WTC11 (cell line): ENCODE results near the gene STARD7.

Experiments used
- CTCF ChIP-seq: fragments of 200-600 bp; IDR thresholded peaks from 2 replicates; pipeline ENCODE4 v1.8.0; 2022; ENCODE audit warnings: antibody characterized with exemption
- FOXP1 ChIP-seq: sonication (generic); formaldehyde crosslinking; IDR thresholded peaks from 2 replicates; pipeline ENCODE4 v1.8.0; 2022; ENCODE audit warnings: missing genetic modification reagents, mild to moderate bottlenecking, moderate library complexity, borderline replicate concordance
- NR2C2 ChIP-seq: sonication (generic); formaldehyde crosslinking; IDR thresholded peaks from 2 replicates; pipeline ENCODE4 v1.8.0; 2022; ENCODE audit warnings: mild to moderate bottlenecking, missing genetic modification reagents
- SMAD3 ChIP-seq: sonication (generic); formaldehyde crosslinking; IDR thresholded peaks from 2 replicates; pipeline ENCODE4 v1.8.0; 2022; ENCODE audit warnings: missing genetic modification reagents, mild to moderate bottlenecking, borderline replicate concordance

GRCh38 chr2:96154506-96155380, 53.9 kb downstream of the STARD7 start:
- TF ChIP-seq CTCF (no peak), SMAD3 (CRISPR knock-in tag) (no peak), FOXP1 (no peak), NR2C2 (no peak)
